Lung (tissue), 12 donors: ENCODE results near the gene PRTFDC1. TPM values are rescaled to one million over a fixed set of nuclear protein-coding genes. Genes with fewer than 3 reads are reported as not detected.
"Not testable (repeated sequence)": the region's sequence is repeated elsewhere in the genome, so short reads cannot be mapped to it uniquely, and the experiment has no call there.

Experiments used
- ATAC-seq: fragments of 200-7000 bp; cut with Tn5 transposase; one replicate; pipeline ENCODE4 v1.9.1; 2020; ENCODE audit warnings: moderate number of reproducible peaks; ENCODE audit not compliant: insufficient read depth, low FRiP score
- DNase-seq, 3 donors: peaks; one replicate each; pipeline ENCODE4 v3.0.0-alpha.2; 2013 to 2017
- H3K27ac ChIP-seq, 2 donors: one replicate each; pipeline ENCODE4 v1.5.1; 2013; ENCODE audit warnings: mild to moderate bottlenecking in 2 of 2, moderate library complexity in 2 of 2, control low read depth in 1 of 2, inconsistent platforms in 1 of 2, low read depth in 1 of 2, low read length in 1 of 2
- H3K27me3 ChIP-seq, 3 donors: one replicate each; pipeline ENCODE4 v1.5.1; 2013; ENCODE audit warnings: low read length in 2 of 3; ENCODE audit not compliant: control insufficient read depth in 3 of 3, insufficient read depth in 3 of 3
- H3K36me3 ChIP-seq, 4 donors: one replicate each; pipeline ENCODE4 v1.5.1; 2013; ENCODE audit warnings: low read length in 4 of 4, mild to moderate bottlenecking in 1 of 4, moderate library complexity in 1 of 4; ENCODE audit not compliant: control insufficient read depth in 4 of 4, insufficient read depth in 4 of 4
- H3K4me1 ChIP-seq, 5 donors: one replicate each; pipeline ENCODE4 v1.5.1; 2013; ENCODE audit warnings: low read length in 5 of 5, mild to moderate bottlenecking in 2 of 5, moderate library complexity in 1 of 5; ENCODE audit not compliant: control insufficient read depth in 5 of 5, insufficient read depth in 5 of 5
- H3K4me3 ChIP-seq: one replicate; pipeline ENCODE4 v1.5.1; 2013; ENCODE audit warnings: mild to moderate bottlenecking, control low read depth, moderate library complexity
- H3K9ac ChIP-seq, 2 donors: one replicate each; pipeline ENCODE4 v1.5.1; 2013; ENCODE audit warnings: low read length in 2 of 2, control low read depth in 1 of 2; ENCODE audit not compliant: insufficient read depth in 1 of 2
- H3K9me3 ChIP-seq, 4 donors: one replicate each; pipeline ENCODE4 v1.5.1; 2013; ENCODE audit warnings: low read length in 3 of 4, mild to moderate bottlenecking in 1 of 4, moderate library complexity in 1 of 4; ENCODE audit not compliant: control insufficient read depth in 4 of 4, insufficient read depth in 3 of 4
- WGBS, 2 donors: extraction: QIAGEN DNeasy Blood & Tissue Kit; methylation state at CpG; one replicate each; pipeline ENCODE4 v1.1.7; 2013; 5-methylcytosine and 5-hydroxymethylcytosine counted together
- polyA plus RNA-seq, 2 donors: library from polyadenylated mRNA; stranded (reverse); fragments of 200-250 nt; gene quantifications; one replicate each; pipeline ENCODE4 v1.2.1, GENCODE V29; 2013
- total RNA-seq, 2 donors: library from RNA; depleted of rRNA in 1 of 2; stranded (reverse); fragments of >200 nt in 1 of 2; gene quantifications; one replicate each; pipeline ENCODE4 v1.2.1, GENCODE V29; 2014 to 2021
- TF ChIP-seq, protein P1 (sequence below): IDR thresholded peaks from 2 replicates; pipeline ENCODE4 v1.5.1; 2012; ENCODE audit warnings: mild to moderate bottlenecking; ENCODE audit errors: control extremely low read depth, extremely low read depth
- donor health status: control.
- donor health status: control.
- donor health status: Bipolar disorder and iron deficiency.
- donor health status: healthy.
- donor health status: DM: yes; HTN: yes; CAD: no.

PRTFDC1 gene
- total and polyA plus RNA-seq, 4 donors = 1.6 to 12.5 (median 3.1) TPM

DNA sequence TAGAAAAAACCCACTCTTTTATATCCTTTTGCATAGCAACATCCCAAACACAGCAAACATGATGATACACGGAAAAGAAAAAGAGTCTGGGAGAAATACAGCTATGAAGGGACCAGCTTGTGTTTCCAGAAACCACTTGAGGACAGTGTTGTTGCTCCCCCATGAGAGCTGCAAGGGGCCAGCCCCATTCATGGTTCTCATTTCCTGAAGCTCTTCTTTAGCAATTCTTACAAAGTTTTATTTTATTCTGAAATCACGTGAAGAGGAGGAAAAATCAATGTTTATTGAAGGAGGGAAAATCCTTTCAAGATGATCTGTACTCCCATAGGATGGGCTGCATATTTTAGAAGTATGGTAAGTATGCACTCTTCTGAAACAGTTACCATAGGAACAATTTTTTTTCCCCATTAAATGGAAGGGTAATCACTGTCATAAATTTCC is 17.5 kb upstream of the PRTFDC1 start:
- WGBS, 2 donors = 67 to 77% methylated on average over 2 of the region's 2 CpGs

DNA sequence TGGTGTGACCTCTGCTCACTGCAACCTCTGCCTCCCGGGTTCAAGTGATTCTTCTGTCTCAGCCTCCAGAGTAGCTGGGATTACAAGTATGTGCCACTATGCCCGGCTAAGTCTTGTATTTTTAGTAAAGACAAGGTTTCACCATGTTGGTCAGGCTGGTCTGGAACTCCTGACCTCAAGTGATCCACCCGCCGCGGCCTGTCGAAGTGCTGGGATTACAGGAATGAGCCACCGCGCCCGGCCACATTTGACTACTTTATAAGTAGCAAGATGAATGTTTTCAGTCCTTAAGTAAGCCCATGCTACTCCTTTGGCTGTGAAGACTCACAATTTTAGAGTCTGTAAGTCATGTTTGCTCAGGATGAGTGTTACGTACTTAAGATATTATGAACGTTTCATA is 16.5 kb upstream of the PRTFDC1 start:
- DNase-seq, H3K4me3 ChIP-seq, H3K9ac ChIP-seq: not testable (repeated sequence)

More for the DNA sequence above, 17.5 kb upstream of the PRTFDC1 start:
- no peak overlapping the region for H3K9ac ChIP-seq
- no peaks in the 10 kb centered on the region for H3K9me3 ChIP-seq
- H3K4me3 ChIP-seq = no peak overlapping the region
- no peaks in the 10 kb centered on the region for H3K36me3 ChIP-seq
- H3K4me1 ChIP-seq = peaks cover 0 to 9% (median 2%) of the 10 kb centered on the region in 5 donors
- TF ChIP-seq, protein P1, sequence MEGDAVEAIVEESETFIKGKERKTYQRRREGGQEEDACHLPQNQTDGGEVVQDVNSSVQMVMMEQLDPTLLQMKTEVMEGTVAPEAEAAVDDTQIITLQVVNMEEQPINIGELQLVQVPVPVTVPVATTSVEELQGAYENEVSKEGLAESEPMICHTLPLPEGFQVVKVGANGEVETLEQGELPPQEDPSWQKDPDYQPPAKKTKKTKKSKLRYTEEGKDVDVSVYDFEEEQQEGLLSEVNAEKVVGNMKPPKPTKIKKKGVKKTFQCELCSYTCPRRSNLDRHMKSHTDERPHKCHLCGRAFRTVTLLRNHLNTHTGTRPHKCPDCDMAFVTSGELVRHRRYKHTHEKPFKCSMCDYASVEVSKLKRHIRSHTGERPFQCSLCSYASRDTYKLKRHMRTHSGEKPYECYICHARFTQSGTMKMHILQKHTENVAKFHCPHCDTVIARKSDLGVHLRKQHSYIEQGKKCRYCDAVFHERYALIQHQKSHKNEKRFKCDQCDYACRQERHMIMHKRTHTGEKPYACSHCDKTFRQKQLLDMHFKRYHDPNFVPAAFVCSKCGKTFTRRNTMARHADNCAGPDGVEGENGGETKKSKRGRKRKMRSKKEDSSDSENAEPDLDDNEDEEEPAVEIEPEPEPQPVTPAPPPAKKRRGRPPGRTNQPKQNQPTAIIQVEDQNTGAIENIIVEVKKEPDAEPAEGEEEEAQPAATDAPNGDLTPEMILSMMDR = no peak
- H3K27ac ChIP-seq = no peak overlapping the region
- DNase-seq (peak in 2 of 3 donors; percentile 39 to 57), ATAC-seq (no peak)
- H3K27me3 ChIP-seq = no peaks in the 10 kb centered on the region

GRCh38 chr10:24968349-24968748 is 15.9 kb upstream of the PRTFDC1 start:
- Histone ChIP-seq H3K27me3 (no peaks in the 10 kb centered on the region), H3K9ac (no peak overlapping the region), H3K36me3 (no peaks in the 10 kb centered on the region), H3K9me3 (no peaks in the 10 kb centered on the region), H3K4me3 (no peak overlapping the region), H3K27ac (no peak overlapping the region), H3K4me1 (peaks cover 0 to 7% (median 0%) of the 10 kb centered on the region in 5 donors)
- 94 to 96% methylated on average over 7 of the region's 7 CpGs for WGBS, 2 donors
- DNase-seq = no peak
- ATAC-seq = no peak
- TF ChIP-seq, protein P1 = no peak

More for the DNA sequence above, 16.5 kb upstream of the PRTFDC1 start:
- not testable (repeated sequence) for H3K27ac ChIP-seq, ATAC-seq, H3K9me3 ChIP-seq, H3K4me1 ChIP-seq, H3K36me3 ChIP-seq, H3K27me3 ChIP-seq
- 79 to 82% methylated on average over 11 of the region's 11 CpGs for WGBS, 2 donors

DNA sequence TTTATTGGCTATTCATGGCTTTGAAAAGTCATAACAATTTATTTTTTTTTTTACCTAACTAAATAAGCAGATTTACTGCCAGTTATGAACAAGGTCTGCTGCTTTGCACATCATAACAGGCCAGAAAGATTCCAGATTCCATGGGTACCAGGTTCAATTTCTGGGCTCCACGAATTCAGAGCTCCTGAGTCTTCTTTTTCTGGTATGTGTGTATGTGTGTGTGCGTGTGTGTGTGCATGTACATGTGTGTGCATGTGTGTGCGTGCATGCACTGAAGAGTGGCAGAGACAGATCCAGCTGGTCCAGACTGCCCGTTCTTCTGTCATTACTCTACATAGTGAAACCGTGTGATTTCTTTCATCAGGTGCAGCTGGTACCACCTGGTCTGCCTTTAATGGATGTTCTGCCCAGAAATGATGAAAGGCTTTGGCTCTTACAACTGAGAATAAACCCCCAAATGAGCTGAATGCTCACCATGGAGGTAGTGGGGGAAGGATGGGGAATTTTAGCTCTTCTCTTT is 14.6 kb upstream of the PRTFDC1 start:
- no peaks in the 10 kb centered on the region for H3K27me3 ChIP-seq
- DNase-seq (no peak), ATAC-seq (no peak)
- peaks cover 0 to 7% (median 0%) of the 10 kb centered on the region in 5 donors for H3K4me1 ChIP-seq
- TF ChIP-seq, protein P1 = no peak
- no peak overlapping the region for H3K27ac ChIP-seq
- 89 to 92% methylated on average over 5 of the region's 5 CpGs for WGBS, 2 donors
- H3K9ac ChIP-seq = no peak overlapping the region
- H3K4me3 ChIP-seq = no peak overlapping the region
- no peaks in the 10 kb centered on the region for H3K36me3 ChIP-seq
- H3K9me3 ChIP-seq = no peaks in the 10 kb centered on the region
